ENCODE data around the gene CST7. TPM values are rescaled to one million over a fixed set of nuclear protein-coding genes. Genes with fewer than 3 reads are reported as not detected.

CST7 gene
- total RNA-seq, 1 experiment from 2014 or later = not detected

DNA sequence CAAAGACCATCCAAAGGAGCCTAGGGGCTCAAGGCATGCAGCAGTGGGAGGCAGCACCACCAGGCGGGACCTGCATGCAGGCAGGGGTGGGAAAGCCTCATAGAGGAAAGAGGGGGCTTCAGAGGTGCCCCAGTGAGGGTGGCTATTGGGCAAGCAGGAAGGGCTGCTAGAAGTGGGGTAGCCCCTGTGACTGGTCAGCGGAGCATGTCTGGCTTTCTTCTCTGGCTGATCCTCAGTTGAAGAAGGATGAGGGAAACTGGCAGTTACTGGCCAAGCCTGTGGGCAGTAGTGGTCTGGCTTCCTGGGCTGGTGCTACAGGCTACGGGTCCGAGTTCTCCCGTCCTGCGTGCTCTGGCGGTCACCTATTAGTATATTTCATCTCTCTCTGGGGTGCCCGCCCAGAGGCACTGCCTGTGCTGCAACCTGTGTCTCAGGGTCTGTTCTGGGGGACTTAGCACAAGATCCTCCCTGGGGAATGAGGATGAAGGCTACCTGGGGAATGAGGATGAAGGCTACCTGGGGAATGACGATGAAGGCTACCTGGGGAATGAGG, 35.9 kb upstream of the CST7 start:
- TF ChIP-seq, protein P1, sequence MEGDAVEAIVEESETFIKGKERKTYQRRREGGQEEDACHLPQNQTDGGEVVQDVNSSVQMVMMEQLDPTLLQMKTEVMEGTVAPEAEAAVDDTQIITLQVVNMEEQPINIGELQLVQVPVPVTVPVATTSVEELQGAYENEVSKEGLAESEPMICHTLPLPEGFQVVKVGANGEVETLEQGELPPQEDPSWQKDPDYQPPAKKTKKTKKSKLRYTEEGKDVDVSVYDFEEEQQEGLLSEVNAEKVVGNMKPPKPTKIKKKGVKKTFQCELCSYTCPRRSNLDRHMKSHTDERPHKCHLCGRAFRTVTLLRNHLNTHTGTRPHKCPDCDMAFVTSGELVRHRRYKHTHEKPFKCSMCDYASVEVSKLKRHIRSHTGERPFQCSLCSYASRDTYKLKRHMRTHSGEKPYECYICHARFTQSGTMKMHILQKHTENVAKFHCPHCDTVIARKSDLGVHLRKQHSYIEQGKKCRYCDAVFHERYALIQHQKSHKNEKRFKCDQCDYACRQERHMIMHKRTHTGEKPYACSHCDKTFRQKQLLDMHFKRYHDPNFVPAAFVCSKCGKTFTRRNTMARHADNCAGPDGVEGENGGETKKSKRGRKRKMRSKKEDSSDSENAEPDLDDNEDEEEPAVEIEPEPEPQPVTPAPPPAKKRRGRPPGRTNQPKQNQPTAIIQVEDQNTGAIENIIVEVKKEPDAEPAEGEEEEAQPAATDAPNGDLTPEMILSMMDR (IDR thresholded peaks at IDR 0.05; ENCODE audit: unreplicated experiment) = no peak
- Mint-ChIP-seq H3K9me3 (ENCODE audit: low read depth, unreplicated experiment) (no peaks in the 10 kb centered on the region), H3K4me3 (ENCODE audit: low read depth, unreplicated experiment) (no peak overlapping the region), H3K27me3 (ENCODE audit: unreplicated experiment) (peaks cover 12% of the 10 kb centered on the region), H3K4me1 (ENCODE audit: low read depth, unreplicated experiment) (no peaks in the 10 kb centered on the region), H3K36me3 (ENCODE audit: insufficient read depth, unreplicated experiment) (no peaks in the 10 kb centered on the region), H3K27ac (ENCODE audit: unreplicated experiment) (no peak overlapping the region)
- BruUV-seq (replicated peaks) = no TSS peak
- CTCF ChIA-PET = no interaction called here
- intact Hi-C loops (cut with micrococcal nuclease; ENCODE audit: unreplicated experiment) = no loop called here
- DNase-seq = no peak

DNA sequence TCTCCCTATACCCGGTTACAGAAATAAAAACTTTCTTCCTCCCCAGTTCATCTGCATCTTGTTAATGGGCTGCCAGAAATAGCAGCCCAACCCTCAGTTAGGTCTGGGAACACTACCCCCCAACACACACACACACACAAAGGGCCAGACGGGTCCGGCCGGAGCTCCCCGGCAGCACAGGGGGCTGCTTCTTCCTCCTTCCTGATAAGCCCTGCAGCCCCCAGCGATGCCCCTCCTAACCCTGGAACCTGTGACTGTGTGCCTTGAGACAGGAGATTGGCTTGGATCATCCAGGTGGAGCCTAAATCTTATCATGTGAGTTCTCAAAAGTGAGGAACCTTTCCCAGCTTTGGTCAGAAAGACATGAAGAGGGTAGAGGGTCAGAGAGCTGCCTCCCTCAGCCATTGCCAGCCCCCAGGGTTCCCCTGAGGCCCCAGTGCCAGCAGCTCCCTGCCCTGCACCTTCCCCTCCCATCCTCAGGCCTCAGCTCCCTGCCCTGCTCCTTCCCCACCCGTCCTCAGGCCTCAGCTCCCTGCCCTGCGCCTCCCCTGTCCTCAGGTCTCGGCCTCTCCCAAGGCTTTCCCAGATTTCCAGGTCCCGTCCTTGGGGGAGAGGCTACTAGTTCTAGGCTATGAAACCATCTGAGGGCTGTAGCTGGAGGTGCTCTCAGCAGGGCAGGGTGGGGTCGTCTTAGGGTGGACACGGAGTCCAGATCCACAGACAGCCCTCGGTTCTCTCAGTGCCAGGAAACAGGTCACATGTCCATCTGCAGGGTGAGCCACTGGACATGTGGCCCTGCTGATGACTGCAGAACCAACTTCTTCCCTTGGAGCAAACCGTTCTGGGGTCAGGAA, 34.5 kb upstream of the CST7 start:
- intact Hi-C loops (cut with micrococcal nuclease; ENCODE audit: unreplicated experiment) = loop anchor here (5.0 kb wide), 1 partner anchor 812 kb away; no protein-coding TSS in a partner anchor
- H3K9me3 Mint-ChIP-seq (ENCODE audit: low read depth, unreplicated experiment) = no peaks in the 10 kb centered on the region
- H3K27me3 Mint-ChIP-seq (ENCODE audit: unreplicated experiment) = peaks cover 12% of the 10 kb centered on the region
- TF ChIP-seq, protein P1 (IDR thresholded peaks at IDR 0.05; ENCODE audit: unreplicated experiment) = no peak
- H3K36me3 Mint-ChIP-seq (ENCODE audit: insufficient read depth, unreplicated experiment) = no peaks in the 10 kb centered on the region
- H3K27ac Mint-ChIP-seq (ENCODE audit: unreplicated experiment) = no peak overlapping the region
- DNase-seq = no peak
- no peak overlapping the region for H3K4me3 Mint-ChIP-seq (ENCODE audit: low read depth, unreplicated experiment)
- no peaks in the 10 kb centered on the region for H3K4me1 Mint-ChIP-seq (ENCODE audit: low read depth, unreplicated experiment)
- CTCF ChIA-PET = no interaction called here
- BruUV-seq (replicated peaks) = no TSS peak

DNA sequence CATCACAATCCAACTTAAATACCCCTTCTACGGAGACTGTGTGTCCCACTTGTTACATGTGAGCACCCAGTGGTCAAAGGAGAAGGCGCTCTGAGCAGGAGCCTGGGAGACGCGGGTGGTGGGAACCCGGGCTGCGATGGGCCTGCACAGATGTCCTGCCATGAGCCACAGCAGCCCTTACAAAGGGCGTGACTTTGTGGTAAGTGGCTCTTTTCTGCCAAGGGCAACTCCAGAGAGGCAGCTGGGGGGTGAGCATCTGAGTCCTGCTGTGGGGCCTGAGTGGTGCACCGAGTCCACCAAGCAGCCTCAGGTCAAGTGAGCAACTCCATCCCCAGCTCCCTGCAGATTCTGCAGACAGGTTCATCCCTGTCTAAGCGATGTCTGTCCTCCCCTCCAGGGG, 33.6 kb upstream of the CST7 start:
- Mint-ChIP-seq H3K9me3 (ENCODE audit: low read depth, unreplicated experiment) (no peaks in the 10 kb centered on the region), H3K27ac (ENCODE audit: unreplicated experiment) (no peak overlapping the region), H3K36me3 (ENCODE audit: insufficient read depth, unreplicated experiment) (no peaks in the 10 kb centered on the region), H3K27me3 (ENCODE audit: unreplicated experiment) (peaks cover 12% of the 10 kb centered on the region), H3K4me1 (ENCODE audit: low read depth, unreplicated experiment) (no peaks in the 10 kb centered on the region), H3K4me3 (ENCODE audit: low read depth, unreplicated experiment) (no peak overlapping the region)
- TF ChIP-seq, protein P1 (IDR thresholded peaks at IDR 0.05; ENCODE audit: unreplicated experiment) = no peak
- CTCF ChIA-PET = no interaction called here
- no TSS peak for BruUV-seq (replicated peaks)
- no peak for DNase-seq
- intact Hi-C loops (cut with micrococcal nuclease; ENCODE audit: unreplicated experiment) = loop anchor here (5.0 kb wide), 1 partner anchor 813 kb away; no protein-coding TSS in a partner anchor

DNA sequence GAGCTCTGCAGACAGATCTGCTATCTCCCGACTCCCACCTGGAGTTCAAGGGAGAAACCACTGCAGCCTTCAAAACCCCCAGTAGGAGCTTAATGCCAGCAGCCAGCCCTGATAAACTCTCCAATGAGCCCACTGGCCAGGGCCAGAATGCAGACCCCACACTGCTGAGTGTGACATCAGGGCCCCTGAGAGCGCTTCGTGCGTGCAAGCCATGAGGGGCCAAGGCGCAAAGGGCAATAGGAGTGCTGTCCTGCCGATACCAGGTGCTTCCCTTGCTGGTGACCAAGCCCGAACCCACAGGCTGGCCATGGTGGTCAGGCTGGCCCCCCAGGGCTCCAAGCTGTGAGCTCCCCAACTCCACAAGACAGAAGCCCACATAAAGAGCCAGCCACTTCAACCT, 33.2 kb upstream of the CST7 start:
- Mint-ChIP-seq H3K27ac (ENCODE audit: unreplicated experiment) (no peak overlapping the region), H3K4me3 (ENCODE audit: low read depth, unreplicated experiment) (no peak overlapping the region), H3K36me3 (ENCODE audit: insufficient read depth, unreplicated experiment) (no peaks in the 10 kb centered on the region), H3K4me1 (ENCODE audit: low read depth, unreplicated experiment) (no peaks in the 10 kb centered on the region), H3K9me3 (ENCODE audit: low read depth, unreplicated experiment) (no peaks in the 10 kb centered on the region), H3K27me3 (ENCODE audit: unreplicated experiment) (peaks cover 11% of the 10 kb centered on the region)
- BruUV-seq (replicated peaks) = no TSS peak
- TF ChIP-seq, protein P1 (IDR thresholded peaks at IDR 0.05; ENCODE audit: unreplicated experiment) = no peak
- intact Hi-C loops (cut with micrococcal nuclease; ENCODE audit: unreplicated experiment) = loop anchor here (5.0 kb wide), 1 partner anchor 814 kb away; no protein-coding TSS in a partner anchor
- DNase-seq = no peak
- CTCF ChIA-PET = no interaction called here

Measured in Calu3 (cell line).